Stimulated activated naive CD8-positive, alpha-beta T cell treated with anti-CD3 and anti-CD28 coated beads, Interleukin-15, Interleukin-2, amounts not matched to agents 100 ng/mL and 50 ng/mL, for 24 hours (primary cell): Measurements from ENCODE around the gene GALNT15.

ENCODE experiments used
- H3K27ac Mint-ChIP-seq: one replicate; pipeline ENCODE4 v1.8.0; 2021; ENCODE audit warnings: mild to moderate bottlenecking, mixed read lengths
- H3K27me3 Mint-ChIP-seq: one replicate; pipeline ENCODE4 v1.8.0; 2021; ENCODE audit warnings: mixed read lengths
- H3K36me3 Mint-ChIP-seq: one replicate; pipeline ENCODE4 v1.8.0; 2021; ENCODE audit warnings: low read depth, mixed read lengths
- H3K4me1 Mint-ChIP-seq: one replicate; pipeline ENCODE4 v1.8.0; 2021; ENCODE audit warnings: low read depth, mixed read lengths
- H3K4me3 Mint-ChIP-seq: one replicate; pipeline ENCODE4 v1.8.0; 2021; ENCODE audit warnings: mild to moderate bottlenecking, mixed read lengths
- H3K9me3 Mint-ChIP-seq: one replicate; pipeline ENCODE4 v1.8.0; 2021; ENCODE audit warnings: mixed read lengths

Gene GALNT15

DNA sequence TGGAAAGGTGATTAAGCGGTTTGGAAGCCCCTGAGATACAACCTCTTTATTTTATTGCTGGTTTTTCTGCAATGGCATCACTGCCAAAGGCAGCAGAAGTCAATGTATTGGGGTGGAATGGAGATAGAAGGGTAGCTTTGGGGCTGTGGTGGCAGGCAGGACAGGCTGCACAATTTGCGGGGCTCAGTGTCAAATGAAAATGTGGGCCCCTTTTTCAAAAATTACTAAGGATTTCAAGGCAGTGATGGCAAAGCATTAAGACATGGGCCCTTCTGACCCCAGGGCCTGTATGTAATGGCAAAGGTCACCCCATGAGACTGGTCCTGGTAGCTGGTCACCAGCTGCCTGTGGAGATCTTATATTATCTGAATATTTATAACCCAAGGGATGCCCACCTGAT, 29.3 kb upstream of the GALNT15 start:
- peaks cover 8% of the 10 kb centered on the region for H3K27me3 Mint-ChIP-seq
- H3K4me1 Mint-ChIP-seq, result no peaks in the 10 kb centered on the region
- H3K9me3 Mint-ChIP-seq, result peaks cover 8% of the 10 kb centered on the region
- no peak overlapping the region for H3K27ac Mint-ChIP-seq
- H3K36me3 Mint-ChIP-seq, result no peaks in the 10 kb centered on the region
- no peak overlapping the region for H3K4me3 Mint-ChIP-seq

DNA sequence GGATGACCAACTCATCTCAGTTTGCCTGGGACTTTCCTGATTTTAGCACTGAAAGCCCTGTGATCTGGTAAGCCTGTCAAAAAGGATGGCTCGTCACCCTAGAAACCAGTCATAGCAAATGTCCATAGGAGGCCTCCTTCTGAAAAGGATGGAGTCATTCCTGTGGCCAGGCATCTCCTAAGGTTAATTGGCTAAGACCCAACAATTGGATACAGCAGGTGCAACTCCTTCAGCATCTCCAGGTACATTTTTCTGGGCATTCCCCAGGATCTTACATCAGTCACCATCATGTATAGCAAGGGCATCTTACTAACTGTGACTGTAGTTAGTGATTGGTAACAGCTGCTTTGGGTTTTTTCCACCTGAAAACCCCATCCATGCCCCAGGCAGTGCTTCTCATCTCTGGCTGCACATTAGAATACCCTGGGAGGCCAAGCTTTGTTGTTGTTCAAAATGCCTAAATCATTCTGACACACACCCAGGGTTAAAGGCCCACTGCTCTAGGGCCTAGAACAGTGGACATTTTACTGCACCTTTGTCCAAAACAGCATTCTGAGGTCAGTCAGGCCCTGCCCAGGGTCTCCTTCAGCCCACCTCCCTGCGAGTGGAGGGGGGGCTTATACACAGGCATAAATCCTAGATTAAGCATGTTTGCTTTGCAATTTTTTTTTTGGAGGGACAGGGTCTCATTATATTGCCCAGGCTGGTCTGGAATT, 28.3 kb upstream of the GALNT15 start:
- no peak overlapping the region for H3K27ac Mint-ChIP-seq
- no peaks in the 10 kb centered on the region for H3K4me1 Mint-ChIP-seq
- H3K4me3 Mint-ChIP-seq, result no peak overlapping the region
- peaks cover 8% of the 10 kb centered on the region for H3K27me3 Mint-ChIP-seq
- H3K9me3 Mint-ChIP-seq, result peaks cover 8% of the 10 kb centered on the region
- no peaks in the 10 kb centered on the region for H3K36me3 Mint-ChIP-seq

DNA sequence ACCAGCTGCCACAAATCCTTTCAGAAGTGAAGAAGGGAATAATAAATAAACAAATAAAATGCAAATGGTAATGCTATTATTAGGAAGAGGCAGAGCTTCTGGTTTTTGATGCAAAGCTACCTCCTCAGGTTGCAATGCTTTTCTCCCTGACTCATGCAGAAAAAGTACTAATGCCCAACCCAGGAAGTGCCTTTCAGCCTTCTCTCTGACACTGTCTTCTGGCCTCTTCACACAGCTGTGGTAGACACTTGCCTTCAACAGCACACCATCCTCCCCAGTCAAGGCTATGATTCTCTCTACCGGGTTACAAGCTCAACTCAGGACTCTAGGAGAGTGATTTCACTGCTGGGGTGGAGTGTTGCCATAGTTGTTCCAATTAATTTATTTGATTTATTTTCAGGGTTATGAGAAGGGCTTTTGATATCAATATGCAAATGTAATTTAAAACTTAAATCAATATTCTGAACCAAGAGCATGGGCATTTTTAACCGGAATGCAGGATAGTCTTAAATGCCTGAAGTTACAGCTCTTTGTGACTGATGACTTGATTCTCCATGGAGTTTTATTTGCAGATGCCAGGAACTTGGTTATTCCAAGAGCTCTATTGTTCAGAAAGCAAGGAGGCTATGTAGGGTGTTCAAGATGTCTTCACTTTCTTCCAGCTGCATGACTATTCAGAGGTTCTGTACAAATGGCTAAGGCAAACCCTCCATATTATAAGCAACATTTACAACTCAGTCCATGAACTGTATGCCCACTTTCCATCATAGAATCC, 27.1 kb upstream of the GALNT15 start:
- H3K9me3 Mint-ChIP-seq, result peaks cover 8% of the 10 kb centered on the region
- no peak overlapping the region for H3K4me3 Mint-ChIP-seq
- no peaks in the 10 kb centered on the region for H3K4me1 Mint-ChIP-seq
- no peak overlapping the region for H3K27ac Mint-ChIP-seq
- no peaks in the 10 kb centered on the region for H3K36me3 Mint-ChIP-seq
- H3K27me3 Mint-ChIP-seq, result peaks cover 8% of the 10 kb centered on the region

DNA sequence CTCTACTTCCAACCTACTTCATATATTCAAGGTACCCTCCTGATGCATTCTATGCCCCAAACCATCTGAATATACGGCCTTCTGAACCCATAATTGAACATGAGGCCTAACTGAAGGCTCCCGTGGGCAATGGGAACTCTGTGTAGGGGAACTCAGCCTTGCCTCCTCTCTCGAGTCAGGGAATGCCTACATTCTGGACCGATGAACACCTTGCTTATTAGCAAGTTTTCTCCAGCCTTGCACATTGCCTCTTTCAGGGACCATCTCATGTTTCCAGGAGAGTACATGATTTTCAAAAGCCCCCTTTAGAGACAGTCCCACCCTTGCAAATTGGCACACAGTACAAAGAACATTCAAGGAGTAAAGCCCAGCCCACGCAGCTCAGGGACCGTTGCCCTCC, 26.3 kb upstream of the GALNT15 start:
- Mint-ChIP-seq H3K4me3 (no peak overlapping the region), H3K4me1 (no peaks in the 10 kb centered on the region), H3K36me3 (peaks cover 5% of the 10 kb centered on the region), H3K9me3 (peaks cover 14% of the 10 kb centered on the region), H3K27ac (no peak overlapping the region), H3K27me3 (peaks cover 15% of the 10 kb centered on the region)

DNA sequence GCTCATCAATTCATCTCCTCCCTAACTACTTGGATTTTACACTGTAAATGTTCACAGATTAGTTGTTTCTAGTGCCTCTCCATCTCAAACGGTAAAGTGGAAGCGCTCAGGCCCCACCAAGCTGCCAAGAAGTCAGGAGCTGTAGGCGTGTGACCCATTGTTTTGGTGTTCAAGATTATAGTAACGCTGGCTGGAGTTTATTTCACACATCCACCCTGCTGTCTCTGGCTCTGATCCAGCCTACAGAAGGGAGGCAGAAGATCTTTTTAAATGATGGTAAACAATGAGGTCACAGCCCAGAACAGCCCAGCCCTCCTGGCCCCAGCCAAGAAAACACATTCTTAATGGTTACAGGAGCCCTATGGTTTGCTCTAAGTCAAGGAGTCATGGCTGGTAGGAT, 25.7 kb upstream of the GALNT15 start:
- Mint-ChIP-seq H3K36me3 (peaks cover 6% of the 10 kb centered on the region), H3K9me3 (peaks cover 11% of the 10 kb centered on the region), H3K27me3 (peaks cover 17% of the 10 kb centered on the region), H3K4me3 (no peak overlapping the region), H3K27ac (no peak overlapping the region), H3K4me1 (no peaks in the 10 kb centered on the region)

DNA sequence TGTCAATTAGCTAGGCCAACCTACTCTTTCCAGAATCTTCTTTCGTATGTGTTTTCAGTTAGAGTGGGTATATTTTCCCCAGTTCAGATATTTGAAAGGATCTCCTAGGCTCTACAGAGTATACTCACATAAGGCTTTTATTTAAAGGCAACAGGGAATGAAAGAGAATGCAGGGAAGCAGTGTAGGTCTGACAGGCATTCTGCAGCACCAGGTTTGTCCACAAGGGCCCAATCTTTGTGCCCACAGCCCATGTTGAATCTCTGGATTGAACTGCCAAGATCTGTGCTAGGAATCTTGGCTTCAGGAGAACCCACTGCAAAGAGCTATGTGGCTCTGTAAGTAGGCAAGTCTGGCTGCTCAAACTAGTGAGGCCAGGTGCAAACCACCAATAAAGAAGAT, 24.2 kb upstream of the GALNT15 start:
- Mint-ChIP-seq H3K4me3 (no peak overlapping the region), H3K4me1 (no peaks in the 10 kb centered on the region), H3K27ac (no peak overlapping the region), H3K36me3 (peaks cover 6% of the 10 kb centered on the region), H3K9me3 (peaks cover 16% of the 10 kb centered on the region), H3K27me3 (peaks cover 25% of the 10 kb centered on the region)

DNA sequence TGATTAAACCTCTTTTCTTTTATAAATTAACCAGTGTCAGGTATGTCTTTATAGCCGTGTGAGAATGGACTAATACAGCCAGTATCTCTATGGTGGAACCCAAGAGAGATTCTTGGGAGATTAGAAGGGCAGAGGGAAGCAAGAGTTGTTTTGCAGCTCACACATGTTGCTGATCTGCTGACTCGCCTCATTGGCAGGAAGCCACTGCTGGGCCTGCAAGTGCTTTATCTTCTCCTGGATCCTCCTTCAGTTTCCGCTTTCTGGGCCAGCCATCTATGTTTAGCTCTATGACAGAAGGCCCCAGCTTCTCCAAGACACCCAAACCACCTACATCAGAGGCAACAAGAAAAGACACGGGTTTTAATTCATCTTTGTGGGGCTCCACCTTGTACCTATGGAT, 23.4 kb upstream of the GALNT15 start:
- Mint-ChIP-seq H3K4me3 (no peak overlapping the region), H3K9me3 (peaks cover 16% of the 10 kb centered on the region), H3K27ac (no peak overlapping the region), H3K27me3 (peaks cover 26% of the 10 kb centered on the region), H3K36me3 (peaks cover 6% of the 10 kb centered on the region), H3K4me1 (no peaks in the 10 kb centered on the region)

DNA sequence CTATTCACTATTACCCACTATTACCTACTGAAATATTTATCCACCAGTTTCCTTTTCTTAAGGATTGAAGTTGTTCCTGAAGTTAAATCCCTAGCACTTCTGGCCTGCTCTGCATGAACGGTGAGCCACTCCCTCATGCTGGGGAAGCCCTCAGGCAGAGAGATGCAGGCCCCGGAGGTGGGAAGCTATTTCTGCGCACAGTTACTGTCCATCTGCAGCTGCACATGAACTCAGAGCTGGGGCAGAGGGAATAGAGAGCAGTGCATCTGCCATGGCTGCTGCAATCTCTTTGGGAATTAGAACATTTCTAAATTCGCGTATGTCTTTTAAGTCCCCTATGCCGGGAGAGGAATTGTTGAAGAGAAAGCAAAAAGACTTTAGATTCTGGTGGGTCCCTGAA, 6.3 kb upstream of the GALNT15 start:
- peaks cover 3% of the 10 kb centered on the region for H3K36me3 Mint-ChIP-seq
- peaks cover 9% of the 10 kb centered on the region for H3K9me3 Mint-ChIP-seq
- H3K27me3 Mint-ChIP-seq, result peaks cover 21% of the 10 kb centered on the region
- H3K27ac Mint-ChIP-seq, result no peak overlapping the region
- H3K4me1 Mint-ChIP-seq, result no peaks in the 10 kb centered on the region
- no peak overlapping the region for H3K4me3 Mint-ChIP-seq

DNA sequence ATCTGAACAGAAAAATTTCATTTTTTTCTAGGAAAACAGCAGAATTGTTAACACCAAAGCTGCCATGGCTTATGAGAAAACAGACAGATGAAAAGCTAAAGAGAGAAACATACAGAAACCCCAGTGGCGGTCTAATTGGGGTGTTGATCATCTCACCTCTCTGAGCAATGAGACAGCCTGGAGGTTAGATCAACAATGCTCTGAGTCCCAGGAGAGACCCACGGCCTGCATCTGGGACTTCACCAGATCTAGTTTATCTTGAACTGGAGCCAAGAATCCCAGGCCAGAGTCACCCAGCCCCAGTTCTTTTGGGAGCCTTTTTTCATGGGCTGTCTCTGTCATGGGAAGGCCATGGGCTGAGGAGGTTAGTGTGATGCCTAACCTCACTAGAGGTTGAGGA, 3.5 kb upstream of the GALNT15 start:
- Mint-ChIP-seq H3K27ac (no peak overlapping the region), H3K9me3 (peaks cover 4% of the 10 kb centered on the region), H3K36me3 (no peaks in the 10 kb centered on the region), H3K27me3 (peaks cover 4% of the 10 kb centered on the region), H3K4me3 (no peak overlapping the region), H3K4me1 (no peaks in the 10 kb centered on the region)

DNA sequence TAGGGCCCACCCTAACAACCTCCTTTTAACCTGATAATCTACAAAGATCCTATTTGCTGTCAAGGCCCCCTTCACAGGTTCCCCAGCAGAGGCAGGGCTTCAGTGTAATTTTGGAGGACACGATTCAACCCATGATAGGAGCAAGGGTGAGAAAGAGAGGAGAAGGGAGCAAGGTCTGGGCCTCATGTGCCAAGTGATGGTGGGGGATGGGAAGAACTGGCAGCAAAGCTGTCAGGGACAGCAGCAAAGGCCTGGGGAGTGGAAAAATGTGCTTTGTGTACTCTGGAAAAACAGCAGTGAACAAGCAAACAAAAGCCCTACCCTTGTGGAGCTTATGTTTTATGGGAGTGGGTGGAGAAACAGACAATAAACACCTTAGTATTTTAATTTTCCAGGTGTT, 2.7 kb upstream of the GALNT15 start:
- no peaks in the 10 kb centered on the region for H3K4me1 Mint-ChIP-seq
- H3K27me3 Mint-ChIP-seq, result peaks cover 2% of the 10 kb centered on the region
- peaks cover 4% of the 10 kb centered on the region for H3K9me3 Mint-ChIP-seq
- no peak overlapping the region for H3K4me3 Mint-ChIP-seq
- no peak overlapping the region for H3K27ac Mint-ChIP-seq
- no peaks in the 10 kb centered on the region for H3K36me3 Mint-ChIP-seq

DNA sequence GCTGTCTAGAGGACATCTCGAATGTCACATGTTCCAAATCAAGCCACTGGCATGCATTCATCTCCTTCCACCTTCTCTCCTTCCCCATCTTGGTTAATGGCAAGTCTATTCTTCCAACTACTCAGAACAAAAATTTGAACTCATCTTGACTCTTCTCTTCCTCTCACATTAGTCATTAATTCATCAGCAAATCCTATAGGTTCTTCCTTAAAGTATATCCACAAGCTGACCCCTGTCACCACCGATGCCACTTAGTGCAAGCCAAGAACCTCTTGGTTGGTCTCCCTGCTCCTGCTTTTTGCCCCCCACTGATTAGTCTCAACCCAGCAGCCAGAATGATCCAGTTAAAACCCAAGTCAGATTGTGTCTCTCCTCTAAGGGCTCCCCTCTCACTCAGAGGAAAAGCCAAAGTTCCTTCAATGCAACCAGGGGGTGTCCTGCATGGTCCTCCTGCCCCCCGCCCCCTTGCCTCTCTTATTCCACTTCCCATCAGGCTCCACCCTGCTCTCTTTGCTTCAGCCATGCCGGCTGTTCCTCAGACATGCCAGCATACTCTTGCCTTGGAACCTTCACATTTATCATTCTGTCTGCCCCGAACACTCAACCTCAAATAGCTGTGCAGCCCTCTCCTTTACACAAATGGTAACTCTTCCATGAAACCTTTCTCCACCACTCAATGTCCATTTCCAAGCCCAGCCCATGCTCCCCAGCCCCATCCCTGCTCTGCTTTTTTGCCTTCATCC, 1.0 kb upstream of the GALNT15 start:
- Mint-ChIP-seq H3K36me3 (no peaks in the 10 kb centered on the region), H3K27me3 (peaks cover 10% of the 10 kb centered on the region), H3K27ac (no peak overlapping the region), H3K9me3 (peaks cover 4% of the 10 kb centered on the region), H3K4me1 (no peaks in the 10 kb centered on the region), H3K4me3 (no peak overlapping the region)

DNA sequence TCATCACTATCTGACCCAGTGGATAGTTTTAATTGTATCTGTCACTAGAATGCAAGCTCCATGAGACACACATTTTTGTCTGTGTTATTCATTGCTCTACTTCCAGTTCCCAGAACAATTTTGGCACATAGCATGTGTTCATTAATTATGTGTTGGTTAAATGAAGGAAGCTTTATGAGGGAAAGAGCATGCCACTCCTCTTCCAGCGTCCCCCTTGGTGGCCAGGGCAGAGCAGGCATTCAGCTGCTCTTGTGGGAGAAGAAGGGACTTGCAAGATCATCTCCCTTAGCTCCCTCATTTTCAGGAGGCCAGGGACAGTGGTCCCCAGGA, 489 bp upstream of the GALNT15 start:
- Mint-ChIP-seq H3K9me3 (peaks cover 4% of the 10 kb centered on the region), H3K27ac (no peak overlapping the region), H3K4me3 (no peak overlapping the region), H3K27me3 (peaks cover 10% of the 10 kb centered on the region), H3K4me1 (no peaks in the 10 kb centered on the region), H3K36me3 (no peaks in the 10 kb centered on the region)

DNA sequence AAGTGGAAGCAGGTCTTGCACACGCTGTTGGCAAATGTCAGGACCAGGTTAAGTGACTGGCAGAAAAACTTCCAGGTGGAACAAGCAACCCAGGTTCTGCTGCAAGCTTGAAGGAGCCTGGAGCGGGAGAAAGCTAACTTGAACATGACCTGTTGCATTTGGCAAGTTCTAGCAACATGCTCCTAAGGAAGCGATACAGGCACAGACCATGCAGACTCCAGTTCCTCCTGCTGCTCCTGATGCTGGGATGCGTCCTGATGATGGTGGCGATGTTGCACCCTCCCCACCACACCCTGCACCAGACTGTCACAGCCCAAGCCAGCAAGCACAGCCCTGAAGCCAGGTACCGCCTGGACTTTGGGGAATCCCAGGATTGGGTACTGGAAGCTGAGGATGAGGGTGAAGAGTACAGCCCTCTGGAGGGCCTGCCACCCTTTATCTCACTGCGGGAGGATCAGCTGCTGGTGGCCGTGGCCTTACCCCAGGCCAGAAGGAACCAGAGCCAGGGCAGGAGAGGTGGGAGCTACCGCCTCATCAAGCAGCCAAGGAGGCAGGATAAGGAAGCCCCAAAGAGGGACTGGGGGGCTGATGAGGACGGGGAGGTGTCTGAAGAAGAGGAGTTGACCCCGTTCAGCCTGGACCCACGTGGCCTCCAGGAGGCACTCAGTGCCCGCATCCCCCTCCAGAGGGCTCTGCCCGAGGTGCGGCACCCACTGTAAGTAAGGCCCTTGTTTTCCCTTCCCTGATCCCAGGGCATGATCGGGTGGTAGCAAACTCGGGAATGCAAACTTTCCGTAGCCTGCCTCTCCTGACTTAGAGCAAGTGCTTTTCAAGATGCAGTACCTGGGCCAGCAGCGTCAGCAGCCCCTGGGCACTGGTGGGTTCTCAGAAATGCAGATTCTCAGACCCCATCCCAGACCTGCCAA, 759 bp downstream of the GALNT15 start:
- Mint-ChIP-seq H3K4me3 (no peak overlapping the region), H3K4me1 (no peaks in the 10 kb centered on the region), H3K27me3 (peaks cover 10% of the 10 kb centered on the region), H3K9me3 (no peaks in the 10 kb centered on the region), H3K27ac (no peak overlapping the region), H3K36me3 (no peaks in the 10 kb centered on the region)

DNA sequence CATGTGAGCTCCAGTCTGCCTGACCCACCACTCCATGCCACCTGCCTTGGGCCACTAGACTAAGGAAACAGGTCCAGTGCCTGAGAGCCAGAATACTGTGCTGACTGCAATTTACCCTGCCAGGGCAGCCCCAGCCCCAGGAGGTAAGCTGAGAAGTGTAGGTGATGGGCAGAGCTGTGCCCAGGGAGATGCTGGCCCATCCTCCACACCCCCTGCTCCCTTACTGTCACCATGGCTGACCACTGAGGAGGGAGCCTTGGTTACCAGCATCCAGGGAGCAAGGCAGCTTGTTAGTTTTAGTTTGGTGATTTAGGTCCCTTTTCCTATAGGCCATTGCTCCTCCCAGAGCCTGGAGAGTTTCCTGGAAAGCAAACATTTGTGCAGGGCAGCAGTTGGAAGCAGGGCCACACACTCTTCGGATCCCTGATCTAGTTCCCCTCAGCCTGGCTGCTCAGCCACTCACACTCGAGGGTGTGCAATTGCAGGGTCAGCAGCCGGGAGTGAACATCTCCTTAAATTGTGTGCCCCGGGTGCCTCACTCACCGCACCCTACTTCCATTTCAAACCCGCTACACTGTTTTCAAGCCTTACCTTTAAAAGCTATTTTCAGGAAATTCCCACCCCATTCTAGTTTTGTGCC, 2.0 kb downstream of the GALNT15 start:
- Mint-ChIP-seq H3K36me3 (no peaks in the 10 kb centered on the region), H3K27me3 (peaks cover 10% of the 10 kb centered on the region), H3K4me1 (no peaks in the 10 kb centered on the region), H3K9me3 (no peaks in the 10 kb centered on the region), H3K4me3 (no peak overlapping the region), H3K27ac (no peak overlapping the region)
